Measurements from ENCODE around the gene ESRP2. TPM values are rescaled to one million over a fixed set of nuclear protein-coding genes. Genes with fewer than 3 reads are reported as not detected.

The ESRP2 gene

GRCh38 chr16:68179855-68180254 is 56.1 kb downstream of the ESRP2 start:
- no peak for DNase-seq (ENCODE audit: low read depth in 1 of 2, low spot score in 1 of 2)
- no peak overlapping the region for H3K4me3 ChIP-seq (replicated peaks; ENCODE audit: insufficient read depth, low read length)
- H3K27me3 ChIP-seq (ENCODE audit: insufficient read depth, poor library complexity, severe bottlenecking): no peaks in the 10 kb centered on the region
- no peak for TF ChIP-seq SPI1 (IDR thresholded peaks at IDR 0.05; ENCODE audit: borderline replicate concordance, low read depth)
- no peak for TF ChIP-seq CTCF (IDR thresholded peaks at IDR 0.05; ENCODE audit: insufficient read depth, low read length)
- no peak for TF ChIP-seq REST (IDR thresholded peaks at IDR 0.05; ENCODE audit: insufficient replicate concordance, low read depth)
- TF ChIP-seq POLR2AphosphoS5 (IDR thresholded peaks at IDR 0.05; ENCODE audit: low read depth): no peak
- no peak for TF ChIP-seq GABPA (IDR thresholded peaks at IDR 0.05; ENCODE audit: low read depth)
- no peak overlapping the region for H3K27ac ChIP-seq (replicated peaks)

GRCh38 chr16:68179196-68179795 is 56.6 kb downstream of the ESRP2 start:
- no peak for DNase-seq (ENCODE audit: low read depth in 1 of 2, low spot score in 1 of 2)
- Histone ChIP-seq H3K27me3 (ENCODE audit: insufficient read depth, poor library complexity, severe bottlenecking) (no peaks in the 10 kb centered on the region), H3K4me3 (replicated peaks; ENCODE audit: insufficient read depth, low read length) (no peak overlapping the region), H3K27ac (replicated peaks) (no peak overlapping the region)
- TF ChIP-seq CTCF (IDR thresholded peaks at IDR 0.05; ENCODE audit: insufficient read depth, low read length): no peak
- no peak for TF ChIP-seq REST (IDR thresholded peaks at IDR 0.05; ENCODE audit: insufficient replicate concordance, low read depth)
- TF ChIP-seq GABPA (IDR thresholded peaks at IDR 0.05; ENCODE audit: low read depth): no peak
- no peak for TF ChIP-seq POLR2AphosphoS5 (IDR thresholded peaks at IDR 0.05; ENCODE audit: low read depth)
- no peak for TF ChIP-seq SPI1 (IDR thresholded peaks at IDR 0.05; ENCODE audit: borderline replicate concordance, low read depth)

Small RNAs within 50 kb of the gene (microRNA-seq; reads per million reads assigned to microRNA genes)
- gene MIR6773: not detected
